ENCODE results near the gene DIP2C.

GRCh38 chr10:418894-419293 is 270.6 kb downstream of the DIP2C start:
- TF ChIP-seq CTCF (IDR thresholded peaks at IDR 0.05), result no peak
- TF ChIP-seq EZH2 (IDR thresholded peaks at IDR 0.05; ENCODE audit: borderline replicate concordance, insufficient read depth, low read depth, low read length, poor library complexity, severe bottlenecking), result no peak
